Nephron progenitor cell (in vitro differentiated cells): Measurements from ENCODE around the gene SEZ6L.

Source experiments
- DNase-seq: peaks from one replicate; pipeline ENCODE4 v3.0.0; 2021
- H3K27ac Mint-ChIP-seq: 2 replicates; pipeline ENCODE4 v1.8.0; 2021; ENCODE audit warnings: mild to moderate bottlenecking, moderate library complexity, mixed read lengths
- H3K27me3 Mint-ChIP-seq: 2 replicates; pipeline ENCODE4 v1.8.0; 2021; ENCODE audit warnings: mild to moderate bottlenecking, low read depth, mixed read lengths; ENCODE audit not compliant: poor library complexity
- H3K36me3 Mint-ChIP-seq: 2 replicates; pipeline ENCODE4 v1.8.0; 2021; ENCODE audit warnings: low read depth, mixed read lengths
- H3K4me1 Mint-ChIP-seq: 2 replicates; pipeline ENCODE4 v1.8.0; 2021; ENCODE audit warnings: mixed read lengths
- H3K4me3 Mint-ChIP-seq: 2 replicates; pipeline ENCODE4 v1.8.0; 2021; ENCODE audit warnings: mild to moderate bottlenecking, moderate library complexity, mixed read lengths
- H3K9me3 Mint-ChIP-seq: 2 replicates; pipeline ENCODE4 v1.8.0; 2021; ENCODE audit warnings: mild to moderate bottlenecking, moderate library complexity, mixed read lengths
- TF ChIP-seq, protein P1 (sequence below): fragments of 200-600 bp; sonication (generic); IDR thresholded peaks from 2 replicates; pipeline ENCODE4 v1.5.0; 2021; ENCODE audit warnings: antibody characterized with exemption

SEZ6L gene

DNA sequence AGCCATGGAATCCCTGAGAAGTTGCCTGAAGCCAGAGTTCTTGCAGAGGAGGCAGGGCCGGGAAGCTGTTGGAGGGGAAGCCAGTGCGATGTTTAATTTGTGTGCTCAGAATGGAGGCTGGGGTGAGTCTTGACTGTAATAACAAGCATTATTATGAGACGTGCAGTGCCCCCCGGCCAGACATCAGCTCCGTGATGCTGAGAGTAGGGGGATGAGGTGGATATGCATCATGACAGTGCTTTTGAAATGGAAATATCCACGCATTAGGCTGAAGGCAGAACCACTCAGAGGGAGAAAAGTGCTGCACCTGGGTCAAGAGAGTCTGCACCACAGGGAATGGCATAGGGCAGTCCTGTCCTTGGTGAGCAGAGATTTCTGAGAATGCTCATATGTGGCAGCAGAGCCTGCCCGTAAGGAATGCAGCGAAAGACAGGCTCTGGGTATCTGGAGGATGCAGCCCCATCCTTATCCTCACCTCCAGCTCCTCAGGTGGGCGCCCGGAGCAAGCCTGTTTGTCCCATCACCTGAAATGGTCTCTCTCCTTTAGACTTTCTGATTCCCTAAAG, 37.6 kb upstream of the SEZ6L start:
- peaks cover 5% of the 10 kb centered on the region for H3K27me3 Mint-ChIP-seq
- H3K4me1 Mint-ChIP-seq: peaks cover 5% of the 10 kb centered on the region
- H3K36me3 Mint-ChIP-seq: no peaks in the 10 kb centered on the region
- H3K9me3 Mint-ChIP-seq: no peaks in the 10 kb centered on the region
- DNase-seq: no peak
- H3K27ac Mint-ChIP-seq: no peak overlapping the region
- H3K4me3 Mint-ChIP-seq: no peak overlapping the region
- TF ChIP-seq, protein P1, sequence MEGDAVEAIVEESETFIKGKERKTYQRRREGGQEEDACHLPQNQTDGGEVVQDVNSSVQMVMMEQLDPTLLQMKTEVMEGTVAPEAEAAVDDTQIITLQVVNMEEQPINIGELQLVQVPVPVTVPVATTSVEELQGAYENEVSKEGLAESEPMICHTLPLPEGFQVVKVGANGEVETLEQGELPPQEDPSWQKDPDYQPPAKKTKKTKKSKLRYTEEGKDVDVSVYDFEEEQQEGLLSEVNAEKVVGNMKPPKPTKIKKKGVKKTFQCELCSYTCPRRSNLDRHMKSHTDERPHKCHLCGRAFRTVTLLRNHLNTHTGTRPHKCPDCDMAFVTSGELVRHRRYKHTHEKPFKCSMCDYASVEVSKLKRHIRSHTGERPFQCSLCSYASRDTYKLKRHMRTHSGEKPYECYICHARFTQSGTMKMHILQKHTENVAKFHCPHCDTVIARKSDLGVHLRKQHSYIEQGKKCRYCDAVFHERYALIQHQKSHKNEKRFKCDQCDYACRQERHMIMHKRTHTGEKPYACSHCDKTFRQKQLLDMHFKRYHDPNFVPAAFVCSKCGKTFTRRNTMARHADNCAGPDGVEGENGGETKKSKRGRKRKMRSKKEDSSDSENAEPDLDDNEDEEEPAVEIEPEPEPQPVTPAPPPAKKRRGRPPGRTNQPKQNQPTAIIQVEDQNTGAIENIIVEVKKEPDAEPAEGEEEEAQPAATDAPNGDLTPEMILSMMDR: no peak

DNA sequence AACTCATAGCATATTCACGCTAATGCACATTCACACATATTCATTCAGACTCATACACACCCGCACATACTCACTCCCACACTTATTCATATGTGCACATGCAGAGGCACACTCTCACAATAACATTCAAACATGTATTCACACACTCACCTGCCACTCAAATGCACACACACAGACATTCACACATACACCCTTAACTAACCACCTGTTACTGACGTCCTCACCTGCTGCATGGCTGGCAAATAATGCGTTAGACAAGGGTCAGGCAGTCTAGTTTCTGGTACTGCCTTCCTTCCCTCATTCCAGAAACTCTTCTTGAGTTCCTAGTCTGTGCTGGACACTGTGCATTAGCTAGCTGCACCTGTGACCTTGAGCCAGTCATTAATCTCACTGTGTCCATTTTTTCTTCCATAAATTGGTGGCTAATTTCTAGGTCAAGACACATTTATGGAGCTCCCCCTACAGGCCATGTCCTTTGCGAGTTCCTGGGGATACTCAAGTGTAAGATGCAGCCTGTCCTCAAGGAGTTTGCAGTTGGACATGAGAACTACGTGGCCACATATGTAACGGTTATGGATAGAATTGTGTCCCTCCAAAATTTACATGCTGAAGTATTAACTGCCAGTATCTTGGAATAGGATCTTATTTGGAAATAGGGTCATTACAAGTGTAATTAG, 34.5 kb upstream of the SEZ6L start:
- peaks cover 5% of the 10 kb centered on the region for H3K27me3 Mint-ChIP-seq
- TF ChIP-seq, protein P1: peak; percentile 15
- H3K27ac Mint-ChIP-seq: no peak overlapping the region
- H3K36me3 Mint-ChIP-seq: no peaks in the 10 kb centered on the region
- no peak for DNase-seq
- H3K4me1 Mint-ChIP-seq: peaks cover 1% of the 10 kb centered on the region
- H3K9me3 Mint-ChIP-seq: no peaks in the 10 kb centered on the region
- no peak overlapping the region for H3K4me3 Mint-ChIP-seq

DNA sequence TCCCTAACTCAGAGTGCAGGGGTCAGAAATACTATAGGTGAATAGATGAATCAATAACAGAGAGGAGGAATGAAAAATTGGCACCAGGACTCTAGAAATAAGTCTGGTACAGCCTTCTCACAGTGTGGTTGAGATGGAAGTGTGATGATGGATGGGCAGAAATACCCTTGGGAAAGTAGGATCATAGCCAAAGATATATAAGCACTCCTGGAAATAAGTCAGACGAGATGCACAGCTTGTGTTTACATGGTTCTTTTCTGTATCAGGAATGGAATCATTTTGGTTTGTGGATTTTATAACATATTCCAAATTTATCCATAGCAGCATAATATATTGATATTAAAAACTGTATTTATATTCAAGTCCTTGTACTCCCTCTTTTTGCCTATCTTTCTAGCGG, 33.5 kb upstream of the SEZ6L start:
- Mint-ChIP-seq H3K4me3 (no peak overlapping the region), H3K27me3 (peaks cover 3% of the 10 kb centered on the region), H3K27ac (peak overlapping the region; percentile 33), H3K4me1 (no peaks in the 10 kb centered on the region), H3K36me3 (no peaks in the 10 kb centered on the region), H3K9me3 (no peaks in the 10 kb centered on the region)
- no peak for DNase-seq
- TF ChIP-seq, protein P1: no peak

DNA sequence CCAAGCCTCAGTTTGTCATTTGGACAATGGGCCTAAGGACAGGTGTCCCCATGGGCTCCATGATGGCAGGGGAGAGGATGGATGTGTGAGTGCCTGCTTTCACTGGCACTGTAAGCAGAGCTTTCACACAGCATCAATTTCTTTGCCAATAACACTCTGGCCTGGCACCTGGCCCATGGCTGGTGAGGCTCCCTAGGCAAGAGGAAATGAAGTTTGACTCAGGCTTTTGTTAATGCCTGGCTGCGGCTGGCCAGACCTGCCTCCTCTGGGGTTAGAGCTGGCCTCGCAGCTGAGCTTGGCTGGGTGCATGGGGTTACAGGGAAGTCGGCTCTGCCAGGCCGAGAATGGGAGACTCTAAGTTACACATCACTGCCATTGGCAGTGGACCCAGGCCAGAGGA, 30.0 kb upstream of the SEZ6L start:
- H3K36me3 Mint-ChIP-seq: no peaks in the 10 kb centered on the region
- TF ChIP-seq, protein P1: no peak
- no peaks in the 10 kb centered on the region for H3K4me1 Mint-ChIP-seq
- no peak overlapping the region for H3K4me3 Mint-ChIP-seq
- DNase-seq: no peak
- peaks cover 9% of the 10 kb centered on the region for H3K27me3 Mint-ChIP-seq
- H3K27ac Mint-ChIP-seq: no peak overlapping the region
- H3K9me3 Mint-ChIP-seq: no peaks in the 10 kb centered on the region

DNA sequence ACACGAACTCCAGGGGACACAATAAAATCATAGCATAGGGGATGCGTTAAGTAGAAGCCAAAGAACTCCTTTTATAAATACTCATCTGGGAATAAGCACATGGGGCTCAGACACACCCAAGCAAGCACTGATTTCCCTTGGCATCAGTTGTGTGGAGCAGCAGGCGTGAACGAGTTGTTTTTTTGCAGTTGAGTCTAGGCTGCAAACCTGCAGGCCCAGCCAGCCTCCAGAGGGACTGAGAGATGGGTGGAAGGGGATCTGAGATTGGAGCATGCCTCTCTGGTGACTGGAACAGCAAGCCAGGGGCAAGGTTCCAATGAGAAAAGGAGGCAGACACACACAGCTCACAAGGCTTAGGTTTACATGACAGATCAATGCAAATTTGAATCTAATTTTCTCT, 27.4 kb upstream of the SEZ6L start:
- TF ChIP-seq, protein P1: no peak
- H3K27me3 Mint-ChIP-seq: peaks cover 12% of the 10 kb centered on the region
- H3K27ac Mint-ChIP-seq: no peak overlapping the region
- no peaks in the 10 kb centered on the region for H3K36me3 Mint-ChIP-seq
- no peaks in the 10 kb centered on the region for H3K9me3 Mint-ChIP-seq
- no peaks in the 10 kb centered on the region for H3K4me1 Mint-ChIP-seq
- no peak overlapping the region for H3K4me3 Mint-ChIP-seq
- no peak for DNase-seq

DNA sequence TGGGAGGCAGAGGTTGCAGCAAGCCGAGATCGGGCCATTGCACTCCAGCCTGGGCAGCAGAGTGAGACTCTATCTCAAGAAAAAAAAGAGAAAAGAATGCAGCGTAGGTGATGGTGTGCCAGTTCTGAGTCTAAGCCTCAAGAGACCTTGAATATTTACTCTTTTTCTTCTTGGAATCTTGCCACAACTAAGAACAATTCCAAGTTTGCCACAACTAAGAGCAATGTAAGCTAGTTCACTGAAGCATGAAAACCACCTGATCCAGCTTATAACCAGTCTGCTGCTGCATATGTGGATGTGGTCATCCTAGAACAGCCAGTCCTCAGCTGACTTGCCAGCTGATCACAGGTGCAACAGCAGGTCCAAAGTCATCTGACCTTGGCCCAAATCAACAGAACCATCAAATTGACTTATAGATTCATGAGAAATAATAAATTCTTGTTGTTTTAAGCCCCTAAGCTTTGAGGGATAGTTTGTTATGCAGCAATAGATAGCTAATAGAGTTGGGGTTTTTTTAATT, 25.4 kb upstream of the SEZ6L start:
- Mint-ChIP-seq H3K9me3 (no peaks in the 10 kb centered on the region), H3K36me3 (no peaks in the 10 kb centered on the region), H3K4me3 (no peak overlapping the region), H3K4me1 (no peaks in the 10 kb centered on the region), H3K27ac (no peak overlapping the region), H3K27me3 (peaks cover 15% of the 10 kb centered on the region)
- TF ChIP-seq, protein P1: no peak
- DNase-seq: no peak
